AG04450 (cell line): ENCODE results near the gene AMACR. TPM values are rescaled to one million over a fixed set of nuclear protein-coding genes. Genes with fewer than 3 reads are reported as not detected.
"Not testable (repeated sequence)": the region's sequence is repeated elsewhere in the genome, so short reads cannot be mapped to it uniquely, and the experiment has no call there.

Experiments
- CTCF ChIA-PET: fragments of 300-600, 350-600 bp; formaldehyde crosslinking; extraction: SDS; loops from one replicate; lab custom pipeline; 2022; ENCODE audit warnings: antibody characterized with exemption, inconsistent platforms; lab: Charles Lee
- POLR2A ChIA-PET: fragments of 350-600 bp; formaldehyde crosslinking; extraction: SDS; loops from one replicate; lab custom pipeline; 2021; ENCODE audit warnings: antibody characterized with exemption, inconsistent platforms; lab: Yijun Ruan, JAX
- DNase-seq: peaks from one replicate; pipeline ENCODE4 v3.0.0-alpha.2; 2011; ENCODE audit warnings: low read depth, low spot score
- H3K27ac ChIP-seq: one replicate; pipeline ENCODE4 v1.5.1; 2012; ENCODE audit warnings: low read depth, low read length, control low read depth
- H3K27me3 ChIP-seq: one replicate; pipeline ENCODE4 v1.6.0; 2012; ENCODE audit warnings: low read length; ENCODE audit not compliant: control insufficient read depth, insufficient read depth
- H3K4me3 ChIP-seq: 2 replicates; pipeline ENCODE4 v1.5.1; 2011; ENCODE audit warnings: mild to moderate bottlenecking, low read depth, low read length, control low read depth
- H3K9me3 ChIP-seq: 2 replicates; pipeline ENCODE4 v1.5.1; 2012; ENCODE audit warnings: low read length; ENCODE audit not compliant: control insufficient read depth, insufficient read depth
- CTCF ChIP-seq: IDR thresholded peaks from 2 replicates; pipeline ENCODE4 v1.5.1; 2011; ENCODE audit warnings: low read depth, low read length, control low read depth, inconsistent platforms
- polyA plus RNA-seq: library from polyadenylated mRNA; depleted of rRNA; stranded (reverse); fragments of >200 nt; gene quantifications from 2 replicates; pipeline ENCODE4 v1.2.3, GENCODE V29; 2011

Gene AMACR
- polyA plus RNA-seq, 1 experiment, result 10.0 TPM

DNA sequence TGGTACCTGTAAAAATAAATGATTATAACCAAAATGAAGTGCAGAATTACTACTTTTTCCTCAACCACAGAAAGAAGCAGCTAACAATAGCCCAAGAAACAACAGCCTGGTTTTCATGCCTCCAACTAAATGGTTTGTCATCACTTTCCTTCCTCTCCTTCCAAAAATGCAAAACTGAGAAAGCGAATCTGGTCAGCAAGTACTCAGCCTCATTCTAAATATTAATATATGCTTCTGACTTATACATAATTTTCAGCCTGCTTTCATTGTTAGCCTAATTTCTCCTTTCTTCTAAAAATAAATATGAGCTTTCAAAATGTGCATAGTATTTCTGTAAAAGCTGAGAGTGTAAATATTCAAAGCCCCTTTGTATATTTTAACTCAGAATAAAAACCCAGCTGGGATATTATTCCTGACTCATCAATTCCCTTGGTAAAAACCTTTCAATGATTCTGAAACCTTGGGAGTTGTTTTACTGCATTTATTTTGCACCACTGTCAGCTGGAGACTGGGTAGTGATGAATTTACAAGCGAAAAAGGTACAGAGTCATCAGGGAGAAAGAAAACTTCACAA is 50.2 kb downstream of the AMACR start:
- Histone ChIP-seq H3K9me3 (no peaks in the 10 kb centered on the region), H3K27me3 (peaks cover 4% of the 10 kb centered on the region), H3K4me3 (no peak overlapping the region), H3K27ac (no peak overlapping the region)
- TF ChIP-seq CTCF, result no peak
- ChIA-PET CTCF (interaction anchor here (0.7 to 3.3 kb wide), 2 partner anchors 12 to 487 kb away, joined by 3 to 30 read pairs; no protein-coding TSS in a partner anchor), POLR2A (no interaction called here)
- DNase-seq, result no peak

DNA sequence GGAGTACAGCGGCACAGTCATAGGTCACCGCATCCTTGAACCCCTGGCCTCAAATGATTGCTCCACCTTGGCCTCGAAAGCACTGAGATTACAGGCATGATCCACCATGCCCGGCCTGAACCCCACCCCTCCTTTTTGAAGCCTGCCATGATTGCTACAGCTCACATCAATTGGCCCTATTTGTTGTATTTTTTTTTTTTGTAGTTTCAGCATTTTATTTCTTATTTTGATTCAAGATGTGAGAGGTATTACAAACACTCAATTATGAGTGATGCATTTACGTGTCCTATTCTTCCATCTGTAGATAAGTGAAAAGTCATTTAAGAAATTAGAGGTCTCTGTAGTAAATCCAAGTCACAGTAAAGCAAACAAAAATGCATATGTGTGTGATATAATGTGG is 55.7 kb downstream of the AMACR start:
- DNase-seq, H3K27me3 ChIP-seq, POLR2A ChIA-PET, H3K27ac ChIP-seq, H3K9me3 ChIP-seq, H3K4me3 ChIP-seq: not testable (repeated sequence)
- CTCF ChIA-PET, result interaction anchor here (1.0 kb wide), 1 partner anchor 18 kb away, joined by 4 read pairs; no protein-coding TSS in a partner anchor

DNA sequence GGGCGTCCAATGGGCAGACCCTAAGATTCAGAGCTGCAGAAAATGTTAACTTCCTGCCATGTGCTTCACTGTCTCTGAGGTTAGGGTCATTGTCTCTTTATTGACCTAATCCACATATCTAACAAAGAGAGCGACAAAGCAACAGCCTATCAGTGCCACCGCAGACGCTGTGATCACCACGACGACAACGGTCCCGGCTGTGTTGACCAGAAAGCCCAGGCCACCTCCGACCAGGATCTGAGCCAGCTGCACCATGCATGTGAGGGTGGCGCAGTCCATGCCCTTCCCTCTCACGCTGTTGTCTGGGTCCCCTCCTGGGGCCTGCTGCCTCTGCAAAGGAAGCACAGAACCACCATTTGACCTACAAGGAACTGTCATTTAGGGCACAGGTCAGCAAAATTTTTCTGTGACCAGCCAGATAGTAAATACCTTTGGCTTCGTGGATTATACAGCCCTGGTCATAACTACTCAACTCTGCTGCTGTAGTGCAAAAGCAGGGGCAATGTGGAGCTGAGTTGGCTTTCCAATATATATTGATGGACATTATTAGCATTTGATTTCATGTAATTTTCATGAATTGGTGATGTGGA is 63.2 kb downstream of the AMACR start:
- POLR2A ChIA-PET, result no interaction called here
- TF ChIP-seq CTCF, result no peak
- Histone ChIP-seq H3K27ac (no peak overlapping the region), H3K4me3 (no peak overlapping the region), H3K9me3 (no peaks in the 10 kb centered on the region), H3K27me3 (peaks cover 32% of the 10 kb centered on the region)
- no peak for DNase-seq
- CTCF ChIA-PET, result interaction anchor here (1.3 kb wide), 1 partner anchor 9 kb away, joined by 5 read pairs; no protein-coding TSS in a partner anchor

DNA sequence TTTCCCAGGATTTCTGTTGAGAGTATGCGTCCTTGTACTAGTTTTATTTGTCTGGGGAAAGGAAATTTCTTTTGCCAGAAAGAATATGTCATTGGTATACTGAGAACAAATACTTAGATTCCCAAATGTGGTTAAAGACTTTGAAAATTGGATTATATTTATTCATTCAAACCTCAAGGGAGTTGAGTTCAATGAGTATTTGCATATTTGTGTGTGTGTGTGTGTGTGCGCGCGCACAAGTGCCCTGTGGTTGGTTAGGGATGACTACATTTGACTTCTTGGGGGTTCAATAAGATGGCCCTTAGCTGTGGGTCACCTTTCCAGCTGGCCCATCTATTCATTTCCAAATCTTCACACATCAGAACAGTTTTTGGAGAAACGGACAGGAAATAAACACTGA is 66.8 kb downstream of the AMACR start:
- CTCF ChIA-PET, result no interaction called here
- POLR2A ChIA-PET, result no interaction called here
- DNase-seq, result no peak
- H3K27me3 ChIP-seq, result peaks cover 63% of the 10 kb centered on the region
- peaks cover 15% of the 10 kb centered on the region; the same call in 1 of the 2 replicates for H3K9me3 ChIP-seq
- no peak overlapping the region for H3K4me3 ChIP-seq
- TF ChIP-seq CTCF, result no peak
- no peak overlapping the region for H3K27ac ChIP-seq

- Histone ChIP-seq H3K27ac (no peak overlapping the region), H3K27me3 (peaks cover 62% of the 10 kb centered on the region), H3K9me3 (peaks cover 15% of the 10 kb centered on the region; the same call in 1 of the 2 replicates), H3K4me3 (no peak overlapping the region)
- TF ChIP-seq CTCF, result no peak
- DNase-seq, result no peak
- CTCF ChIA-PET, result interaction anchor here (0.6 to 2.2 kb wide), 4 partner anchors 30 to 512 kb away, joined by 3 to 5 read pairs (median 4); no protein-coding TSS in a partner anchor
- POLR2A ChIA-PET, result no interaction called here
Measured at GRCh38 chr5:33939556-33940262, 68.1 kb downstream of the AMACR start.
